Activated CD4-positive, alpha-beta T cell treated with anti-CD3 and anti-CD28 coated beads, Interleukin-2, amount 50 U/mL, for 1 hour (primary cell): ENCODE data around the gene PPT1.

ENCODE experiments used
- DNase-seq: peaks from one replicate; pipeline ENCODE4 v3.0.0-alpha.2; 2020

PPT1 gene

GRCh38 chr1:40096977-40097782, at the start of gene PPT1:
TSS of gene PPT1 (minus strand) at chr1:40097252. CDS start at chr1:40097238, 14 bp downstream.
- DNase-seq: peak; percentile 74

GRCh38 chr1:40143891-40144575, 47.0 kb upstream of the PPT1 start:
- peak; percentile 40 for DNase-seq

DNA sequence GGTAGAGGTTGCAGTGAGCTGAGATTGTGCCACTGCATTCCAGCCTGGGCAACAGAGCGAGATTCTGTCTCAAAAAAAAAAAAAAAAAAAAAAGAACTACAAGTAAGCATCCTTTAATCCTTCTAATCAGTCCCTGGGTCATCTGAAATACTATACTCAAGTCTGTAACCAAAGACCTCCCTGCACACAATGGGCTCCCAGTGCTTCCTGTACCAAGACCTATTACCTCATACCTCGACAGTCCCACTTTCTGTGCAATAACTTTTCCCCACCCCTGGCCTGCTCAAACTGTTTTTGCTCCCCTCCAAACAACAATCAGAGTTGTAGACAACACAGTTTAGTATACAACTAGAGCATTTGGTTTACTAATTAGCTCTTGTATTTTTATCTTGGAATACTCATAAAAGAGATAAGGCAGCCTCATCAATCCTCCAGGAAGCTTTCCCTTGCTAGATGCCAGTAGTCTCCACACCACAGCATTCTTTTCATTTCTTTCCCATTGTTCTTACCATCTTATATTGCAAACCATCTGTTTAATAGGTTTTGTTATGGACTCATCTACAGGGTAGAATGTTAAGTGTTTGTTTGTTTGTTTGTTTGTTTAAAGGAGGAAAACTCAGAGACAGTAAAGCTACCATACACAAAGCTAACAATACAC, 45.0 kb upstream of the PPT1 start:
- DNase-seq: no peak

DNA sequence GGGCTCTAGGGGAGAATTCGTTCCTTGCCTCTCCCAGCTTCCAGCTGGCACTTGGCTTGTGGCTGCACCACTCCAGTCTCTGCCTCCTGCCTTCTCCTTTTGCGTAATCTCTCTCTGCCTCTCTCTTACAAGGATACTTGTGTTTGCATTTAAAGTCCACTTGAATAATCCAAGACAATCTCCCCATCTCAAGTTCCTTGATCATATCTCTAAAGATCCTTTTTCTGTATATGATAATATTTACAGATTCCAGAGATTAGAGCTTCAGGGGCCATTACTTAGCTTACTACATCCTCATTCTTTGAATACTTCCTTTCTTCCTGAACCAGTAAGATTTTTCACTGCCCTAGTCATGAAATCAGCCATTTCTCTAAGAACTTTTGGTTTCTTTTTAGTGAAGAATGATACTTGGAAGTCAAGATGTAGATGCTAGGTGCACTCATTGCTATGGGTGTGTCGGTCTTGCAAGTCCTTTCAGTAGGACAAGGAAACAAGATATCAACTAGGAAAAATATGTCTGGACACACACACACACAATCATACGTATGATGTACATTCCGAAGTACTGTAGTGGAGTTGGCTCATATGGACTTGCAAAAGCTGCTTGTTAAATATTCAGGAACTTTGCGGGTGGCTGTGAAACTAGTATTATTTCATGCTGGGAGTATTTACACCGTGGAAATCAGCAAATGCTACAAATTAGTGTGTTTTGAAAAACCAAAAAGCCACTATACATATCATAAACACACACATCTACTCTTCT, 43.3 kb upstream of the PPT1 start:
- DNase-seq: no peak

DNA sequence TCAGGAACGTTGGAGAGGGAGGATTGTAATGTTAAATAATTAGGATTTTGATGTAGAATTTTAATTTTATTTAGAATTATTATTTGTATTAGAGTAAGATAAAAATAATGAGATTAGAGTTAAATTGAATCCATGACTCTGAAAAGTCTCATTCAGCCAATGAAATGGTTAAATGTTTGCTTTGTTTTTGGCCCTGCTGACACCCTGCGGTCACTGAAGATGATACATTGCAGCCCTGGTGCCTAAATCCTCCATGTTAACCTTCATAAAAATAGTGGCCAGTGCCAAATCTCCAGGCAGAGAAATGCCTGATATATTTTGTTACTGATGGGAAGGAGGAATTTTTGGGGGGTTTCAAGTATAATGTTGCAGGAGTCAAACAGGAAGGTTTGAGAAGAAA, 36.8 kb upstream of the PPT1 start:
- DNase-seq: no peak

DNA sequence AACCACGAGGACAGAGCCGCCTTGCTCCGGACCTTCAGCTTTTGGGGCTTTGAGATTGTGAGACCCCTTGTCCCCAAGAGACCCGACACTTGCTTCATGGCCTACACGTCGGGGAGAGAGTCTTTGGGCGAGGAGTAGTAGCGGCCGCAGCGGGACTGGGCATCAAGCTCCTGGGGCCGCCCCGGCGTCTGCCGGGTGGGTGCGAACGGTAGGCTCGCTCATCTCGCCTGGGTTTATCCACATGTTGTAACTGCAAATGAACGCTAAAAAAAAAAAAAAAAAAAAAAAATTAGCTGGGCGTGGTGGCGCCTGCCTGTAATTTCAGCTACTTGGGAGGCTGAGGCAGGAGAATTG, 36.2 kb upstream of the PPT1 start:
- DNase-seq: no peak

DNA sequence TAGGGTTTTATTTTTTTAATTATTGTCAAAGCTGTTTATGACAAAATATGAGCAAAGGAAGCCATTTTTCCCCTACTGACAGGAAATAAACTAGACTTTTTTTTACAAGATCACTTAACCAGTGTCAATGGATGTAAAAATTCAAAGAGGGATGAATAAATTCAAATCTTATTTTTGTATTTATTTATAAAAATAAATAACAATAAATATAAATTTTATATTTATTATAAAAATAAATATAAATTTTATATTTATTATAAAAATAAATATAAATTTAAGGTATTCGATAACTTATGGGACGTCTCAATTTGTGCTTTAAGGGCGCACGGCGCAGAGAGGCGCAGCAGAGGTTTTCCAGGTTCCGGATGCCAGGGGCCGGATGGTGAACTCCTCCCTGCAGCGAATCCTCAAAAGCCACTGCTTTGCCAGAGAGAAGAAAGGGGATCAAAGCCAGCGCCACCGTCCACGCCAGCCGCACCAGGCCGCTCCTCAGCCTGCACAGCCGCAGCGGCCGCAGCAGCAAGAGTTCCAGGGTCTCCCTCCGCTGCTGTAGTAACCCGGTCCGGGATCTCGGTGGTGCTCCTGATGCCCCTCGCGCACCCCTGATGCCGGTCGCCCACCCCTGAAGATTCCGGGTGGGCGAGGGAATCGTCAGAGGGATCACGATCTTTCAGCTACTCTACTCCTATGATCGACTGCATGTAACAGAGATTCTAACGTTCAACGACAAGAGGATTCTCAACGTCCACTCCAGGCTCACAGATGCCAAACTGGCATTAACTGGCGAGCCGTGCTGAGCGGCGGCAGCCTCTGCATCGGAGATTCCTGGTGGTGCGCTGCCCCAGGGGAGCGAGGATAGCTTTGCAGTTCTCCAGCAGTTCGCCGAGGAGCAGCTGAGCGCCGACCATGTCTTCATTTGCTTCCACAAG, 35.6 kb upstream of the PPT1 start:
- DNase-seq: no peak

DNA sequence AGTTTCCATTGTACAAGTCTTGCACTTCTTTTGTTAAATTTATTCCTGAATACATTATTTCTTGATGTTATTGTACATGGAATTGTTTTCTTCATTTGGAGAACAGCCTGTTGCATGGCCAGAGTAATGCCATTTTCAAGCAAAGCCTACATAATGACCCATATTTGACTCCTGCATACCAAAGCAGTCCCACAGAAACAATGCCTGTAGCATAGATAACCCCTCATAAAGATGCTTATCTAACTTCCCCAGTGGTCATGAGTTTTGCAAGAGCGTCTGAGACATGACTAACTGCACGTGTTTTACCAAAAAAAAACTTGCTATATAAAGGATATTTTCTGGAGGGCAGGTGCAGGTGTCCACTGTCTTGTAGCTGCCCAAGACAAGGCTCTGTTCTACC, 33.8 kb upstream of the PPT1 start:
- no peak for DNase-seq

- DNase-seq: no peak
Observed at GRCh38 chr1:40122855-40123254, 25.8 kb upstream of the PPT1 start.

DNA sequence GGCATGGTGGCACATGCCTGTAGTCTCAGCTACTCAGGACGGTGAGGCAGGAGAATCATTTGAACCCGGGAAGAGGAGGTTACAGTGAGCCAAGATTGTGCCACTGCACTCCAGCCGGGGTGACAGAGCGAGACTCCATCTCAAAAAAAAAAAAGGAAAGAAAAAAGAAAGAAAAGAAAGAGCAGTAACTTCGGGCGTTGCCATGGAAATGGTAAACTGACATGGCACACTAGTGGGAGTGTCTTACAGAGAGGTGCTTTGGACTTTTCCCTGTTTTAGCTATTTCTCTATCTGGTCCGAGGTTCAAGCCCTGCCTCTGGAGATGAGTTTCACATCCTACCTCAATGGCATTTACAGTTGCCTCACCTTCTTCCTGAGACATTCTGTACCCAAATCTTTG, 23.1 kb upstream of the PPT1 start:
- DNase-seq: no peak

- no peak for DNase-seq
Observed at GRCh38 chr1:40114400-40114799, 17.3 kb upstream of the PPT1 start.

DNA sequence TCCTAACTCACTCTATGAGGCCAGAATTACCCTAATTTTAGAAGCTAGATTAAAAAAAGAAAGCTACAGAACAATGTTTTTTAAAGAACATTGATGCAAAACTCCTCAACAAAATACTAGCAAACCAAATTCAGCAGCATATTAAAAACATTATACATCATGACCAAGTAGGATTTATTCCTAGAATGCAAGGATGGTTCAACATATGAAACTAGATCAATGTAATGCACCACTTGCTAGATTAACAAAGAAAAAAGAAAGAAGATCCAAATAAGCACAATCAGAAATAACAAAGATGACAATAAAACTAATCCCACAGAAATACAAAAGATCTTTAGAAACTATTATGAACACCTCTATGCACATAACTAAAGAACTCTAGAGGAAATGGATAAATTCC, 13.3 kb upstream of the PPT1 start:
- no peak for DNase-seq

- DNase-seq: no peak
Observed at GRCh38 chr1:40107290-40107959, 10.4 kb upstream of the PPT1 start.

DNA sequence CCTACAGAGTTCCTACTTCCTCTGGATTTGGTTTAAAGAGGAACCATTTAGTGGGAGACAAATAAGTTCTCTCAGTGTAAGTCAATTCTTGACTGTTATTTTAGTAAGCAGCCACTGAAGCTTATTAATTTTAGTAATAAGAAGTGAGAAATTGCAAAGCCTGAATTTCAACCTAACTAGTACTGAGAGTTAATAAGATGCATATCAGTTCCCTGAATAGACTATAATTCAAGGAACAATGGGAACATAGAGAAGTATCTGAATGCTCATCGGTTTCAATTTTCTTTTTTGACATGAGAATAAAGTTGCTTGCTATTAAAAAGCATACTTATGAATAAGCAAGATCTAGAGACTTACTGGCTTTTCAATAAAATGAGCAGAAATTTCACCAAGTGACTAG, 8.0 kb upstream of the PPT1 start:
- no peak for DNase-seq

DNA sequence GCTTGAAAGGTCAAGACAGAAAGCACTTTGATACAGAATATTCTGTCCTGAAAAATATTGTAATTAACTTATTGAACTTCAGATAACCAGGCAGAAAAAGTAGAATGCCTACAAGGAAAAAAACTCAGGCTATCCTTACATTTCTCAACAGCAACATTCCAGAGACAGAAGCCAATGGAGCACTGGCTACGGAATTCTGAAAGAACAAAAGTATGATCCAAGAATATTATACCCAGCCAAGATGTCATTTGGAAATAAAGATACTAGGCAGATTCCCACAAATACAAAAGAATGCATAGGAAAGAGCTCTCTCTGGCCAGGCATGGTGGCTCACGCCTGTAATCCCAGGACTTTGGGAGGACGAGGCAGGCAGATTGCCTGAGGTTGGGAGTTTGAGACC, 5.8 kb upstream of the PPT1 start:
- no peak for DNase-seq

- DNase-seq: no peak
Observed at GRCh38 chr1:40102038-40102437, 5.0 kb upstream of the PPT1 start.

GRCh38 chr1:40096646-40096976, 441 bp downstream of the PPT1 start:
- no peak for DNase-seq

DNA sequence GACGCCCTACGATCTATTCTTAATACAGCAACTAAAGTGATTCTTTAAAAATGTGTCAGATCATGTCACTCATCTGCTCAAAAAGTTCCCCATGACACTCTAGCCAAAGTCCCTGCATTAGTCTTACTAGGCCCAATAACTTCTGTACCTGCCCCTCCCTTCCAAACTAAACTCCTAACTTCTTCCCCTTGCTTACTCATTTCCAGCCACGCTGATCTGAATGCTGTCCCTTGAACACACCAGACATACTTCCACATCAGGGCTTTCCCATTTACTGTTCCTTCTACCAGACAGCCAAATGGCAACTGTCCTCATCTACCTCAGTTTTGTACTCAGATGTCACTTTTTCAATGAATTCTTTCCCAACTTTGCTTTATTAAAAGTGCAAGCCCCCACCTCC, 1.2 kb downstream of the PPT1 start:
- no peak for DNase-seq

GRCh38 chr1:40094466-40095110, 2.5 kb downstream of the PPT1 start:
- no peak for DNase-seq

DNA sequence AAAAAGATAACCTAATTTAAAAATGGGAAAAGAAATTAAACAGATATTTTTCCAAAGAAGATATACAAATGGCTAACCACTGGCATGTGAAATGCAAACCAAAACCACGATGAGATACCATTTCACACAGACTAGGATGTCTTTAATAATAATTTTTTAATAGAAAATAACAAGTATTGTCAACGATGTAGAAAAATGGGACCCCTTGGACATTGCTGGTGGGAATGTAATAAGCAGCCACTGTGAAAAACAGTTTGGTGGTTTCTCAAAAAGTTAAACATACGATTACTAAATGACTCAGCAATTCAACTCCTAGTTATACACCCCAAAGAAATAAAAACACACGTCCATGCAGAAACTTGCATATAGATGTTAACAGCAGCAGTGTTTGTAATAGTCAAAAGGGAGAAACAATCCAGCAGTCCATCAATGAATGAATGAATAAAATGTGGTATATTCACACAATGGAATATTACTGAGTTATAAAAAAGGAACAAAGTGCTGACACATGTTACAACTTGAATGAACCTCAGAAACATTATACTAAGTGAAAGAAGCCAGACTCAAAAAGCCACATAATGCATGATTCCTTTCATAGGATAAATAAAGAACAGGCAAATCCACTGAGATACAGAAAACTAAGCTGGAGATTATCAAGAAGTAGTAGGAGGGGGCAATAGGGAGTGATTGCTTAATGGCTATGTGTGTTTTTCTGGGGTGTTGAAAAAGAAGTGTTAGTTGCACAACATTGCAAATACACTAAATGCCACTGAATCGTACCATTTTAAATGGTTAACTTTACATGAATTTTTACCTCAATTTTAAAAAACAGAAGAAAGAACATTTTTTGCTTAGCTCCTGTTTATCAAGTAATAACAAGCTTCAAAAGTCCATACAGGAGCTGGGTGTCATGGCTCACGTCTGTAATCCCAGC, 4.1 kb downstream of the PPT1 start:
- no peak for DNase-seq
